Measurements from ENCODE around the gene LRRC14B. TPM values are rescaled to one million over a fixed set of nuclear protein-coding genes. Genes with fewer than 3 reads are reported as not detected.

LRRC14B gene
- total and polyA plus RNA-seq, 2 of the 13 experiments (the other 11 are each of a cell fraction or from before 2014, with no cell fraction given): not detected

- 0% methylated on average over 1 of the region's 8 CpGs for WGBS (ENCODE audit: low lambda C conversion rate)
- Histone ChIP-seq H3K36me3 (replicated peaks in 1 of 2; ENCODE audit: control insufficient read depth in 1 of 2, insufficient read depth in 2 of 2, low read length in 2 of 2) (no peaks in the 10 kb centered on the region), H3K79me2 (ENCODE audit: insufficient read depth, low read length) (no peaks in the 10 kb centered on the region), H3K9me3 (ENCODE audit: low read length) (peaks cover 14% of the 10 kb centered on the region), H3K27me3 (ENCODE audit: control insufficient read depth in 1 of 2, insufficient read depth in 2 of 2, low read length in 2 of 2) (peaks cover 3 to 27% of the 10 kb centered on the region in 2 experiments; a peak in 3 of 5 replicates), H4K20me1 (ENCODE audit: insufficient read depth, low read length) (no peaks in the 10 kb centered on the region), H3K4me2 (ENCODE audit: low read depth, low read length) (no peak overlapping the region), H3K4me1 (ENCODE audit: insufficient read depth, low read length) (no peaks in the 10 kb centered on the region), H3K27ac (ENCODE audit: extremely low read length, insufficient read depth, low read length) (no peak overlapping the region), H3K4me3 (replicated peaks in 1 of 3; ENCODE audit: insufficient read depth in 1 of 3, low read depth in 2 of 3, low read length in 3 of 3) (no peak overlapping the region), H3K9ac (ENCODE audit: insufficient read depth, low read depth, low read length) (no peak overlapping the region), H2AFZ (ENCODE audit: low read length) (no peak overlapping the region)
- in situ Hi-C loops (cut with HindIII; ENCODE audit: extremely low pct_ligation_motif_present, low pct_unique_long_range_greater_than_20kb): no loop called here
- POLR2A ChIA-PET: no interaction called here
- CTCF ChIA-PET (ENCODE audit: low intra/inter-chr PET ratio, low total read pairs): no interaction called here
- no peak for DNase-seq (ENCODE audit: low spot score)
- no peak for TF ChIP-seq SSRP1 (CRISPR knock-in tag; IDR thresholded peaks at IDR 0.05)
- TF ChIP-seq RORA (CRISPR knock-in tag; IDR thresholded peaks at IDR 0.05): no peak
- TF ChIP-seq THAP8 (CRISPR knock-in tag; IDR thresholded peaks at IDR 0.05; ENCODE audit: borderline replicate concordance): no peak
- TF ChIP-seq POLR2G (IDR thresholded peaks at IDR 0.05; ENCODE audit: low read depth, low read length): no peak
- TF ChIP-seq ZNF850 (CRISPR knock-in tag; conservative IDR thresholded peaks at IDR 0.05): no peak
- no peak for TF ChIP-seq SAFB2 (CRISPR knock-in tag; IDR thresholded peaks at IDR 0.05; ENCODE audit: borderline replicate concordance, low read depth)
- no peak for FAIRE-seq
- no peak for ATAC-seq
- intact Hi-C loops (cut with micrococcal nuclease; ENCODE audit: unreplicated experiment): no loop called here
- BruUV-seq (replicated peaks): no TSS peak
Measured at GRCh38 chr5:144941-145340, 46.4 kb upstream of the LRRC14B start.

DNA sequence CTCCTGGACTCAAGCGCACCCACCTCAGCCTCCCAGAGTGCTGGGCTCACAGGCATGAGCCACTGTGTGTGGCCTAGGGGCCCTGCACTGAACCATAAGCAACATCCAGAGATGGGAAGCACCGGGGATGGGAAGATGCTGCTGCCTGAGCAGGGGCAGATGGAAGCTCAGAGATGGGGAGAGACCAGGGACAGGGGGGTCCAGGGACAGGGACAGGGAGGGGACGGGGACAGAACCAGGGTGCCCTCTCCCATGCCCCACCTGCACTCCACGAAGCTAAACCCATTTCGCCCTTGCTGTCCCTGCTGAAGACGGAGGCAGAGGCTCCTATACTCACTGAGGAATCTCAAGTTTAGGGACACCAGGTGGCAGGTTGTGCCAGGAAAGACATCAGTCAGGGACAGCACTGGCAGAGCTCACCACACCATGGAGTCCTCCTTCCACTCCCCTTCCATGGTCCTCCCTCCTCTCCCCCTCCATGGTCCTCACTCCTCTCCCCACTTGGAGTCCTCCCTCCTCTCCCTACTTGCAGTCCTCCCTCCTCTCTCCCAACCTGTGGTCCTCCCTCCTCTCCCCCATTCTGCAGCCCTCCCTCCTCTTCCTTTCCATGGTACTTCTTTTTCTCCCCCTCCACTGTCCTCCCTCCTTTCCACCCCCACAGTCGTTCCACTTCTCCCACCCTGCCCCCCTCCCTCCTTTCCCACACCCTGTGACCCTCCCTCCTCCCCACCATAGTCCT lies 45.5 kb upstream of the LRRC14B start:
- ChIA-PET POLR2A (no interaction called here), CTCF (ENCODE audit: low intra/inter-chr PET ratio, low total read pairs) (no interaction called here)
- WGBS (ENCODE audit: low lambda C conversion rate): 11% methylated on average over 5 of the region's 7 CpGs
- Histone ChIP-seq H3K4me3 (replicated peaks in 1 of 3; ENCODE audit: insufficient read depth in 1 of 3, low read depth in 2 of 3, low read length in 3 of 3) (no peak overlapping the region), H3K9ac (ENCODE audit: insufficient read depth, low read depth, low read length) (no peak overlapping the region), H3K27me3 (ENCODE audit: control insufficient read depth in 1 of 2, insufficient read depth in 2 of 2, low read length in 2 of 2) (peaks cover 3 to 28% of the 10 kb centered on the region in 2 experiments; a peak in 3 of 5 replicates), H3K36me3 (replicated peaks in 1 of 2; ENCODE audit: control insufficient read depth in 1 of 2, insufficient read depth in 2 of 2, low read length in 2 of 2) (no peaks in the 10 kb centered on the region), H3K4me2 (ENCODE audit: low read depth, low read length) (no peak overlapping the region), H2AFZ (ENCODE audit: low read length) (no peak overlapping the region), H3K27ac (ENCODE audit: extremely low read length, insufficient read depth, low read length) (no peak overlapping the region), H3K9me3 (ENCODE audit: low read length) (peaks cover 14% of the 10 kb centered on the region), H4K20me1 (ENCODE audit: insufficient read depth, low read length) (no peaks in the 10 kb centered on the region), H3K4me1 (ENCODE audit: insufficient read depth, low read length) (no peaks in the 10 kb centered on the region), H3K79me2 (ENCODE audit: insufficient read depth, low read length) (no peaks in the 10 kb centered on the region)
- DNase-seq (ENCODE audit: low spot score) (no peak), ATAC-seq (no peak), FAIRE-seq (no peak)
- no TSS peak for BruUV-seq (replicated peaks)
- in situ Hi-C loops (cut with HindIII; ENCODE audit: extremely low pct_ligation_motif_present, low pct_unique_long_range_greater_than_20kb) (no loop called here), intact Hi-C loops (cut with micrococcal nuclease; ENCODE audit: unreplicated experiment) (no loop called here)
- TF ChIP-seq FOXP1 (IDR thresholded peaks at IDR 0.05): no peak
- no peak for TF ChIP-seq FOXP1 (CRISPR knock-in tag; IDR thresholded peaks at IDR 0.05)
- TF ChIP-seq CENPX (CRISPR knock-in tag; IDR thresholded peaks at IDR 0.05): no peak
- TF ChIP-seq ZNF263 (CRISPR knock-in tag; IDR thresholded peaks at IDR 0.05): peak; percentile 59
- no peak for TF ChIP-seq JARID2 (CRISPR knock-in tag; IDR thresholded peaks at IDR 0.05; ENCODE audit: insufficient replicate concordance)
